Breast epithelium (tissue), 4 donors: ENCODE data around the gene FUT8. TPM values are rescaled to one million over a fixed set of nuclear protein-coding genes. Genes with fewer than 3 reads are reported as not detected.

Source experiments
- DNase-seq, 2 donors: peaks; one replicate each; pipeline ENCODE4 v3.0.0-alpha.2; 2019; ENCODE audit warnings: low spot score in 2 of 2
- H3K27ac ChIP-seq, 2 donors: fragments of 200-600 bp; sonication (generic) in 1 of 2; one replicate each; pipeline ENCODE4 v1.5.1; 2016 to 2019; ENCODE audit warnings: mild to moderate bottlenecking in 1 of 2
- H3K27me3 ChIP-seq, 2 donors: fragments of 200-600 bp; sonication (generic) in 1 of 2; one replicate each; pipeline versions ENCODE4 v1.5.1 to v1.6.0; 2017 to 2019; ENCODE audit warnings: control low read depth in 1 of 2, mild to moderate bottlenecking in 1 of 2
- H3K36me3 ChIP-seq: fragments of 200-600 bp; one replicate; pipeline ENCODE4 v1.5.1; 2019
- H3K4me1 ChIP-seq, 2 donors: fragments of 200-600 bp; sonication (generic); one replicate each; pipeline ENCODE4 v1.5.1; 2016 to 2019; ENCODE audit warnings: control low read depth in 1 of 2
- H3K4me3 ChIP-seq, 3 donors: fragments of 200-600 bp; sonication (generic); 1 replicate in 2 of 3; 2 replicates in 1 of 3; pipeline ENCODE4 v1.5.1; 2016 to 2019; ENCODE audit warnings: mild to moderate bottlenecking in 3 of 3, moderate library complexity in 2 of 3
- H3K9me3 ChIP-seq, 2 donors: fragments of 200-600 bp; sonication (generic) in 1 of 2; one replicate each; pipeline ENCODE4 v1.5.1; 2016 to 2019; ENCODE audit warnings: control low read depth in 1 of 2
- CTCF ChIP-seq, 3 donors: fragments of 450-650 bp; IDR thresholded peaks; one replicate each; pipeline ENCODE4 v1.5.1; 2016 to 2017; ENCODE audit warnings: antibody characterized with exemption in 3 of 3, mild to moderate bottlenecking in 3 of 3, moderate library complexity in 3 of 3
- POLR2A ChIP-seq: fragments of 450-650 bp; IDR thresholded peaks from one replicate; pipeline ENCODE4 v1.6.1; 2016; ENCODE audit warnings: antibody characterized with exemption, mild to moderate bottlenecking, moderate library complexity
- POLR2AphosphoS5 ChIP-seq, 3 donors: sonication (generic); formaldehyde crosslinking; IDR thresholded peaks; one replicate each; pipeline ENCODE4 v1.6.1; 2017; ENCODE audit warnings: antibody characterized with exemption in 3 of 3
- intact Hi-C: fragments of 100-400 bp; cut with DNase I; formaldehyde crosslinking; loops from one replicate; pipeline ENCODE4 v1.15.1; 2023; ENCODE audit warnings: low total_unique reads
- total RNA-seq, 3 donors: library from RNA; depleted of rRNA; stranded (reverse); fragments of >200 nt; gene quantifications; one replicate each; pipeline ENCODE4 v1.1.0, GENCODE V29; 2016

Gene FUT8
- total RNA-seq, 3 donors from 2014 or later = 36.3 to 69.1 (median 47.2) TPM

GRCh38 chr14:65487783-65488494 is 75.4 kb downstream of the FUT8 start:
- Histone ChIP-seq H3K4me3 (no peak overlapping the region), H3K36me3 (no peaks in the 10 kb centered on the region), H3K9me3 (no peaks in the 10 kb centered on the region), H3K4me1 (peaks cover 0 to 2% of the 10 kb centered on the region in 2 donors), H3K27ac (no peak overlapping the region), H3K27me3 (no peaks in the 10 kb centered on the region)
- no peak for TF ChIP-seq POLR2A
- no peak for TF ChIP-seq POLR2AphosphoS5 (IDR thresholded peaks at IDR 0.05)
- TF ChIP-seq CTCF (IDR thresholded peaks at IDR 0.05) = no peak
- DNase-seq = no peak
- intact Hi-C loops = no loop called here

- no peak for DNase-seq
- Histone ChIP-seq H3K9me3 (no peaks in the 10 kb centered on the region), H3K4me1 (no peaks in the 10 kb centered on the region), H3K27ac (no peak overlapping the region), H3K4me3 (no peak overlapping the region), H3K36me3 (no peaks in the 10 kb centered on the region), H3K27me3 (no peaks in the 10 kb centered on the region)
- intact Hi-C loops = no loop called here
- TF ChIP-seq POLR2AphosphoS5 (IDR thresholded peaks at IDR 0.05) (no peak), POLR2A (no peak), CTCF (IDR thresholded peaks at IDR 0.05) (no peak)
Measured at GRCh38 chr14:65491274-65491673, 78.7 kb downstream of the FUT8 start.

GRCh38 chr14:65492266-65492665 is 79.7 kb downstream of the FUT8 start:
- no peaks in the 10 kb centered on the region for H3K9me3 ChIP-seq
- DNase-seq = no peak
- no peaks in the 10 kb centered on the region for H3K27me3 ChIP-seq
- H3K4me3 ChIP-seq = no peak overlapping the region
- no peak for TF ChIP-seq POLR2A
- TF ChIP-seq CTCF (IDR thresholded peaks at IDR 0.05) = no peak
- TF ChIP-seq POLR2AphosphoS5 (IDR thresholded peaks at IDR 0.05) = no peak
- intact Hi-C loops = no loop called here
- no peak overlapping the region for H3K27ac ChIP-seq
- H3K36me3 ChIP-seq = no peaks in the 10 kb centered on the region
- no peaks in the 10 kb centered on the region for H3K4me1 ChIP-seq

GRCh38 chr14:65495196-65495595 is 82.7 kb downstream of the FUT8 start:
- Histone ChIP-seq H3K9me3 (no peaks in the 10 kb centered on the region), H3K36me3 (no peaks in the 10 kb centered on the region), H3K4me1 (peaks cover 0 to 3% of the 10 kb centered on the region in 2 donors), H3K27me3 (no peaks in the 10 kb centered on the region), H3K27ac (no peak overlapping the region), H3K4me3 (no peak overlapping the region)
- no peak for TF ChIP-seq POLR2A
- no peak for TF ChIP-seq POLR2AphosphoS5 (IDR thresholded peaks at IDR 0.05)
- TF ChIP-seq CTCF (IDR thresholded peaks at IDR 0.05) = no peak
- intact Hi-C loops = no loop called here
- no peak for DNase-seq

- no peak for TF ChIP-seq POLR2A
- TF ChIP-seq CTCF (IDR thresholded peaks at IDR 0.05) = no peak
- TF ChIP-seq POLR2AphosphoS5 (IDR thresholded peaks at IDR 0.05) = no peak
- intact Hi-C loops = no loop called here
- H3K4me3 ChIP-seq = no peak overlapping the region
- peaks cover 0 to 3% of the 10 kb centered on the region in 2 donors for H3K4me1 ChIP-seq
- H3K27me3 ChIP-seq = no peaks in the 10 kb centered on the region
- DNase-seq = no peak
- no peak overlapping the region for H3K27ac ChIP-seq
- H3K9me3 ChIP-seq = no peaks in the 10 kb centered on the region
- H3K36me3 ChIP-seq = no peaks in the 10 kb centered on the region
Measured at GRCh38 chr14:65496178-65496993, 83.9 kb downstream of the FUT8 start.
